GM21619 (cell line): ENCODE results near the gene XCR1.

Experiments
- ATAC-seq: cut with Tn5 transposase; IDR thresholded peaks from one replicate; pipeline ENCODE4 v1.9.1; 2021; ENCODE audit not compliant: unreplicated experiment

The XCR1 gene

DNA sequence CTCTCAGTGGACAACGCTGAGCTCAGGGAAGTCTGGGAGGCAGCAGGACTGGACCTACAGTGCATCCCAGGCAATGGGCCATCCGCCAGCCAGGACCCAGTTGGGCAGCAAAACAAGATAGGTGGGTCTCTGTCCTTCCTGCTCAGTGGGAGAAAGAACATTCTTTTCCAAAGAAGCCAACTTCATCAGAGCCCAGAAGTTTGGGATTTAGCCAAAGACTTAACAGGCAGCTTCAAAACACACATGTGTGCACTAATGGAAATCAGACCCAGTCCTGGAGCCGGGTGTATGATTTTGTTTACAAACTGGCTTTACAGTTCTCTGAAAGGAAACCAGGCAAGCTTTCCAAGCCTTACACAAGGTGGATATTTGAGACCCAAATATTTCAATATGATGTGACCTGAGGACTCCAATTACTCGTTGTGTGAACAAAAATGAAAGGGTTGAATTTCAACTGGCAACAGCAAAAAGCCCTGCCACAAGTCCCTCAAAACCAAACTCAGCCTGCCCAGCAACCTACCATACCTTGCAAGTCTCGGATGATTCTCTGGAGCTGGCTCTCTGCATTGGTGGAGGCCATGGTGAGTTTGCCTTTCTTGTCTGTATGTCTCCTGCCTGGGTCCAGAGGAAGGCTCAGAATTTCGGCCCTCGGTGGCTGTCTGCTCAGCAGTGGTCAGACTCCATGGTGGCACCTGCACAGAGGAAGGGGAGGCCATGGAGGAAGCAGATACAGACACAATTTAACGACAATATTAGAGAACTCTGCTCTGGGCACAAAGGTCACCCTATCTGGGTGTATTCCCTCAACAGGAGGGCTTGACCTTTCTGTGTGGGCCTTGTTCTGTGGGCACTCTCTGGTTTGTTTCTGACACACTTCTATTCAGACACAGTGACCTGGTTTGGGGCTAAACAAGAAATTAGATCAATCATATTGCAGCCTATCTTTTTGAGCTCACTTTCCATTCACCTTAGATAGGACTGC is 42.7 kb downstream of the XCR1 start:
- no peak for ATAC-seq

DNA sequence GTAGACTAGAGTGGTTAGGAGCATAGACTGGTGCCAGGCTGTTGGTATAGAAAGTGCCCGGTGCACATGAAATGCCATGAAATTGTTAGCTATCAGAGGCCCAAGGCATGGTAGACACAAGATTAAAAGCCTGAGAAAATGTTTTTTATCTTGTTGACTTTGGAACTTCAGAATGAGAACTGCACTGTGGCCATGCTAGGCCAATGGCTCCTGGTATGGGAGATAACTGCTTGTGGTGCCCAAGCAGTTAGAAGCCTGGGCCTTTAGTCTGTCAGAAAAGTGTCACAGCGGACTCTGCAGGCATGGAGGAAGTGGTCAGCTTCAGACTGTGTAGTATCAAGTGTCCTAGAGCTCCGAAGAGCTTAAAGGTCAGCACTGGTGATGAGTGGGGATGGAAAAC is 43.5 kb downstream of the XCR1 start:
- no peak for ATAC-seq

- ATAC-seq: no peak
Observed at GRCh38 chr3:45981346-45982074, 45.8 kb downstream of the XCR1 start.

GRCh38 chr3:45980819-45981218 is 46.5 kb downstream of the XCR1 start:
- no peak for ATAC-seq

GRCh38 chr3:45980229-45980813 is 47.0 kb downstream of the XCR1 start:
- ATAC-seq: no peak

DNA sequence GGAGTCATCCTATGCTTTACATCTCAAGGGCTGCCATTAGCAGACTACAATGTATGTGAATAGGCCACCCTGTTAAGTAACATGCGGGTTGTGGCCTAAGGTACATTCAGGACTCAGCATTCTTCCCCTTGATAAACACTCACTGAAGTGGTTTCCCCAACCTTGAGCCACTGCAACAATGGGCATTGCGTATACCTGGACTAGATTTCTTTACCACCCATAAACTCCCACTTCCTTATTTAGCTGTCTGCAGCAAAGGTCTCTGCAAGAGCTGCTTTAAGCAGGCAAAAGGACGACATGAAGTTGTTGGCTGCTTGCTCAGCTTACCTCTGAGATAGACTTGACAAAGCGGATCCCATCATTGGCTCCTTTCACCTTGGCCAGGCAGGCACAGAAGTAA is 47.9 kb downstream of the XCR1 start:
- ATAC-seq: no peak

DNA sequence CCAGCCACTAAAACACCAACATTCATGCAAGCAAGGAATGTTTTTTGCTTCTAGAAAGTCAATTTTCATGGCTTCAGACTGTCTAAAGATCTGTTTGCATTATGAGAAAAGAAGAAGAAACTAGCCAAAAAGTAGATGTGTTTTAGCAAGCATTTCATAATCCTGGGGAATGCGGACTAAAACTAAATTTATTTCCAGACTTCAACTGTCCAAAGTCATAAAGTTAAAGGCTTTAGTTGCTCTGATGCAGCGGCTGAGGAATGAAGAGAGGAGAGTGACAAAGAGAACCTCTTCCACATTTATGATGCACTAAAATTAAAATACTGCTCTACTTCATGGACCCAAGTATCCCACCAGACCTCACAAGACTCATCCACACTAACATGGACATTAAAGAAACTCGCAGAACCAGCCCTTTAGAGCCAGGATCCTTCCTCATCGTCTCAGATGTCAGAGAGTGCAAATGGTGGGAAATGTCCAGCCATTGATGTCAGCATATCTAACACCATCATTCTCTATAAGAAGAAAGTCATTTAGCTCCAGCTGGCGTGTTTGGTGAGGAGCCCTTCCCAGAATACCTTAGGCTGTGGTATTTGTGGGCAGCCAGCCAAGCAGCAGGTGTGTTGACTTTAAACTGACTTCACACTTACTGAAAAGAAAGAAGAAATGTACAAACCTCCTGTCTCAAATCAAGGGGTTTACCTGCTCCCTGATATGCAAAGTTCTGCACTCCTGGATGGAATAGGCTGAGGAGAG is 49.1 kb downstream of the XCR1 start:
- no peak for ATAC-seq

DNA sequence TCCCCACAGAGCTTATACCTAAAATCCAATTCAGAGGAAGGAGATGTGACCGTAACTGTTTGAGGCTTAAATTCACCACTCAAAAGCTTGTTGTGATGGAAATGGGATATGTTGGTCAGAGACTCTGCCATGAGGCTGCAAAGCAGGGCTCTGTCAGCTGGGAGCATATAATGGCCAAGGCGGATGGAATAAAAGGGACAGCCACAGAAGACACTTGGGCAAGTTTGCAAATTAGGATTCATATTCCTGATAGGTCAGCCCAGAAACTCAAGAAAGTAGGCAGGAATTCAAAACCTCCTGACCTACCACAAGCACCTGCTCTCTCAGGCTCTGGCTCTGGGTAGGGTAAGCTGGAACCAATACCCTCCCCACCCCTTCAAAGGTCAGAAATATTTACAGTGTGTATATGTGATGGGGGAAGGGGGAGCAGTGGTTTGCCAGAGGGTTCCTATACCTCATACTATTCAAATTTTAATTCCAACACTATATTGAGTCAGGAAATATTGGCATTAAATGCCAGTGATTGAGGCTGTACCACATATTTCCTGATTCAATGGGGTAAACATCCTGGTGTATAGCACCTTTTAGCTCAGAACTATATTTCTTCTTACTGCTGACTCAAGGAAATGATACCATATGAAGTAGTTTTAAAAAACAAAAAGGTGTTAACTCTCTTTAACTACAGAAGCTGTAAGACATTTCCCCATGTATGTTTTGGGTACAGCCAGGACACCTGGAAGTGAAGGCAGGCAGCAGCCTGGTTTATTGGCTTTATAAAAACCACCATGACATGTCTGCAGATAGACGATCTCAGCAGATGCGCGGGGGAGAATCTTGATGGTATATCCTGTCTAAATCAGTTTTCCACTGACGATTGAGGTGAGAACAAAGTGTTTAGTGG is 50.8 kb downstream of the XCR1 start:
- no peak for ATAC-seq

GRCh38 chr3:45975686-45976085 is 51.6 kb downstream of the XCR1 start:
- no peak for ATAC-seq

DNA sequence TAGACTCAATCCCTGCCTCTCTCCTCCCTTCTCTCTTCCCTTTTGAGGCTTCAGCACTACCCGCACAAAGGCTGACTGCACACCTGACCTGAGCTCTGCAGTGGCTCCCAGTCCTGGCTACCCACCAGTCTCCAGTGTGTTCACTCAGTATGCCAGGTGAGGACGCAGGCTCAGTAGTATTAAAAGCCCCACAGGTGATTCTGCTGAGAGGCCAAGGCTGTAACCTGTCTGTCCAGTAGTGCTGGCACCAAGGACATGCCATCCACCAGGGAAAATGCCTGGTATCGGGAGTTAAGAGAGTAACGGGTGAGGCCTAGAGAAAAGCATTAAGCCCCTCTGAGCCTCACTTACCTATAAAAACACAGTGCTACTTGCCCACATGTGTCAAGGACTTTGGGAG is 52.6 kb downstream of the XCR1 start:
- no peak for ATAC-seq

GRCh38 chr3:45972534-45973402 is 54.5 kb downstream of the XCR1 start:
- ATAC-seq: no peak

GRCh38 chr3:45969953-45970352 is 57.3 kb downstream of the XCR1 start:
- no peak for ATAC-seq

- no peak for ATAC-seq
Observed at GRCh38 chr3:45969116-45969515, 58.2 kb downstream of the XCR1 start.

DNA sequence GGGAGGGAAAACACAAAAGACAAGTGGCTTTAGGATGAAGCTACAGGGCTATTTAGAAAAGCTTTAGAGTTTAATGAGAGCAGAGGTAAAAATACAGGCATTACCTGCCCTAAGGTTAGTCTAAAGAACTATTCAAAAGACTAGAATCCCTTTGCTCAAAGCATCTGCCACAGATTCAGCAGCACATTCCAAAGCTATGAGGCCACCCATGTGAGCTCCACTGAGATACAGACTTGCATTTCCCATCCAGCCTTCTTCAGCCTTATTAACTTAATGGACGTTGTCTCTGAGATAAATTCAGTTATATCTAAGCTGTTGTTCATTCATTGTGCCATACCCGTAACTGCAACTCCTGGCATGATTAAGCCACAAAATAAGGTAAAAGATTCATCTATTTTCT is 58.6 kb downstream of the XCR1 start:
- ATAC-seq: no peak

GRCh38 chr3:45968149-45968548 is 59.1 kb downstream of the XCR1 start:
- no peak for ATAC-seq

GRCh38 chr3:45967724-45968123 is 59.6 kb downstream of the XCR1 start:
- no peak for ATAC-seq
